Measurements from ENCODE around the gene CNOT6. TPM values are rescaled to one million over a fixed set of nuclear protein-coding genes. Genes with fewer than 3 reads are reported as not detected.

Gene CNOT6
- total and polyA plus RNA-seq, 10 of the 15 experiments (the other 5 are each of a cell fraction or from before 2014, with no cell fraction given) = 3.8 to 22.1 (median 12.1) TPM

DNA sequence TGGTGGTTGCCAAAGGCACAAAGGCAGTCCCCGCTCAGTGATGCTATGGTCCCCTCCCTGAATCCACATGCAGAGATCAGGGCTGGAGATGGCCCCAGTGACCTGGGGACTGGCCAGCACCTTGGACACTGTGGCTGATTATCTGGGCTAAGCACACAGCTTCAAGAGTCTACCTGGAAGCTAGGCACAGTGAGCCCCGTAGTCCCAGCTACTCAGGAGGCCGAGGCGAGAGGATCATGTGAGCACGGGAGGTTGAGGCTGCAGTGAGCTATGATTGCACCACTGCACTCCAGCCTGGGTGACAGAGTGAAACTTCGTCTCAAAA, 105.4 kb downstream of the CNOT6 start (continued):
- TF ChIP-seq BCL3 (IDR thresholded peaks at IDR 0.05; ENCODE audit: borderline replicate concordance, insufficient read depth, low read depth, low read length, poor library complexity, severe bottlenecking) = no peak
- TF ChIP-seq MLLT1 (IDR thresholded peaks at IDR 0.05) = no peak

DNA sequence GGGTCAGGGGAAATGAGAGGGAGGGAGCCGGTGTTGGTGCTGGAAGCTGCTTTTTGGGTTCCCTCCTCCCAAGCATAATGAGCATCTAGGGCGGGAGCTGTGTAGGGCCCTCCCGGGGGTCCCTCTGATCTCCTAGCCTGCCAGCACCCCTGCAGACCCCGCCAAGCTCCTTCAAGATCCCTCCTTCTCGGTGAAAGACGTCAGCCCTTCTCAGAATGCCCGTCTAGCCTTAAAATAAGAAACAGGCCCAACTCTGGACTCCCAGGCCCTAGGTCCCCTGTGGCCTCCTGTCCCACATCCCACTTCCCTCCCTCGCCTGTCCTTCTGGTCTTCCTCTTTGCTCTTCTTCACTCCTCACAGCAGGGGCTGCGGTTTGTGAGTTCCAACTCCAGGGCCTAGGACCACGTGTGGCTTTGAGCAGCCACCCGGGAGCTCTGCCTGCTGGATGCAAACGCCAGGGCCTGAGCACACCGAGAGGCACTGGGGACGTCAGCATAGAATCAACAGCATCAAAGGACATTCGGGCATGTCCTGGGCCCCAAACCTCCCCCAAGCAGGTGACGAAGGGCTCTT, 105.9 kb downstream of the CNOT6 start:
- WGBS (ENCODE audit: insufficient coverage, insufficient replicate concordance, low lambda C conversion rate, missing lambda C conversion rate) = 35% methylated on average over 16 of the region's 16 CpGs
- ChIA-PET CTCF (no interaction called here), POLR2A (no interaction called here), SMC1A (ENCODE audit: uncharacterized antibody, unreplicated experiment) (no interaction called here), RAD21 (ENCODE audit: unreplicated experiment) (no interaction called here)
- Histone ChIP-seq H3K4me1 (ENCODE audit: control insufficient read depth, insufficient read depth, low read length) (no peaks in the 10 kb centered on the region), H3K27me3 (replicated peaks in 1 of 2; ENCODE audit: control insufficient read depth in 2 of 2, insufficient read depth in 2 of 2, low read length in 1 of 2) (no peaks in the 10 kb centered on the region), H3K4me2 (ENCODE audit: control insufficient read depth, insufficient read depth) (no peak overlapping the region), H2AFZ (ENCODE audit: control insufficient read depth, low read depth, low read length) (no peak overlapping the region), H3K9ac (ENCODE audit: control insufficient read depth, insufficient read depth, low read length) (no peak overlapping the region), H3K36me3 (ENCODE audit: control insufficient read depth in 2 of 2, insufficient read depth in 2 of 2, low read length in 1 of 2) (no peaks in the 10 kb centered on the region), H3K9me3 (replicated peaks; ENCODE audit: control insufficient read depth, insufficient read depth, low read length) (no peaks in the 10 kb centered on the region), H4K20me1 (ENCODE audit: control insufficient read depth, insufficient read depth) (no peaks in the 10 kb centered on the region), H3K27ac (ENCODE audit: control insufficient read depth, insufficient read depth) (no peak overlapping the region), H3K4me3 (no peak overlapping the region), H3K79me2 (ENCODE audit: control insufficient read depth, insufficient read depth, low read length) (no peaks in the 10 kb centered on the region)
- TF ChIP-seq SUZ12 (IDR thresholded peaks at IDR 0.05; ENCODE audit: unreplicated experiment) (no peak), ZNF622 (IDR thresholded peaks at IDR 0.05) (no peak), RCOR1 (conservative IDR thresholded peaks at IDR 0.05; ENCODE audit: low read depth, low read length) (no peak), FOXM1 (IDR thresholded peaks at IDR 0.05; ENCODE audit: low read depth, low read length) (no peak), MYC (IDR thresholded peaks at IDR 0.05; ENCODE audit: insufficient read depth, insufficient read length, insufficient replicate concordance, low read length, severe bottlenecking) (no peak)
- TF ChIP-seq, protein P1, sequence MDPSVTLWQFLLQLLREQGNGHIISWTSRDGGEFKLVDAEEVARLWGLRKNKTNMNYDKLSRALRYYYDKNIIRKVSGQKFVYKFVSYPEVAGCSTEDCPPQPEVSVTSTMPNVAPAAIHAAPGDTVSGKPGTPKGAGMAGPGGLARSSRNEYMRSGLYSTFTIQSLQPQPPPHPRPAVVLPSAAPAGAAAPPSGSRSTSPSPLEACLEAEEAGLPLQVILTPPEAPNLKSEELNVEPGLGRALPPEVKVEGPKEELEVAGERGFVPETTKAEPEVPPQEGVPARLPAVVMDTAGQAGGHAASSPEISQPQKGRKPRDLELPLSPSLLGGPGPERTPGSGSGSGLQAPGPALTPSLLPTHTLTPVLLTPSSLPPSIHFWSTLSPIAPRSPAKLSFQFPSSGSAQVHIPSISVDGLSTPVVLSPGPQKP (IDR thresholded peaks at IDR 0.05; ENCODE audit: low read depth, low read length) = no peak
- TF ChIP-seq, protein P2, sequence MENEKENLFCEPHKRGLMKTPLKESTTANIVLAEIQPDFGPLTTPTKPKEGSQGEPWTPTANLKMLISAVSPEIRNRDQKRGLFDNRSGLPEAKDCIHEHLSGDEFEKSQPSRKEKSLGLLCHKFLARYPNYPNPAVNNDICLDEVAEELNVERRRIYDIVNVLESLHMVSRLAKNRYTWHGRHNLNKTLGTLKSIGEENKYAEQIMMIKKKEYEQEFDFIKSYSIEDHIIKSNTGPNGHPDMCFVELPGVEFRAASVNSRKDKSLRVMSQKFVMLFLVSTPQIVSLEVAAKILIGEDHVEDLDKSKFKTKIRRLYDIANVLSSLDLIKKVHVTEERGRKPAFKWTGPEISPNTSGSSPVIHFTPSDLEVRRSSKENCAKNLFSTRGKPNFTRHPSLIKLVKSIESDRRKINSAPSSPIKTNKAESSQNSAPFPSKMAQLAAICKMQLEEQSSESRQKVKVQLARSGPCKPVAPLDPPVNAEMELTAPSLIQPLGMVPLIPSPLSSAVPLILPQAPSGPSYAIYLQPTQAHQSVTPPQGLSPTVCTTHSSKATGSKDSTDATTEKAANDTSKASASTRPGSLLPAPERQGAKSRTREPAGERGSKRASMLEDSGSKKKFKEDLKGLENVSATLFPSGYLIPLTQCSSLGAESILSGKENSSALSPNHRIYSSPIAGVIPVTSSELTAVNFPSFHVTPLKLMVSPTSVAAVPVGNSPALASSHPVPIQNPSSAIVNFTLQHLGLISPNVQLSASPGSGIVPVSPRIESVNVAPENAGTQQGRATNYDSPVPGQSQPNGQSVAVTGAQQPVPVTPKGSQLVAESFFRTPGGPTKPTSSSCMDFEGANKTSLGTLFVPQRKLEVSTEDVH (IDR thresholded peaks at IDR 0.05; ENCODE audit: low read depth, partially characterized antibody) = no peak
- no peak for FAIRE-seq
- no peak for DNase-seq (ENCODE audit: low read depth, low spot score)
- no TSS peak for BruUV-seq (replicated peaks)
- no peak for ATAC-seq
- intact Hi-C loops (cut with micrococcal nuclease; ENCODE audit: unreplicated experiment) (loop anchor here (10.0 kb wide), 1 partner anchor 475 kb away; no protein-coding TSS in a partner anchor), in situ Hi-C loops (cut with MboI) (no loop called here)

Data from GM12878 (cell line).